Ascending aorta (tissue), 2 donors: Measurements from ENCODE around the gene BLCAP. TPM values are rescaled to one million over a fixed set of nuclear protein-coding genes. Genes with fewer than 3 reads are reported as not detected.

Source experiments
- DNase-seq, 2 donors: peaks; one replicate each; pipeline ENCODE4 v3.0.0-alpha.2; 2019; ENCODE audit warnings: low spot score in 2 of 2
- H3K27ac ChIP-seq, 2 donors: fragments of 200-600 bp; sonication (generic); one replicate each; pipeline ENCODE4 v1.5.1; 2016 to 2017; ENCODE audit warnings: mild to moderate bottlenecking in 1 of 2
- H3K27me3 ChIP-seq: fragments of 200-600 bp; sonication (generic); one replicate; pipeline ENCODE4 v1.5.1; 2017
- H3K36me3 ChIP-seq, 2 donors: fragments of 200-600 bp; sonication (generic); one replicate each; pipeline ENCODE4 v1.5.1; 2016
- H3K4me1 ChIP-seq, 2 donors: fragments of 200-600 bp; sonication (generic); one replicate each; pipeline ENCODE4 v1.5.1; 2016 to 2017; ENCODE audit warnings: mild to moderate bottlenecking in 1 of 2
- H3K4me3 ChIP-seq, 2 donors: fragments of 200-600 bp; sonication (generic); one replicate each; pipeline ENCODE4 v1.5.1; 2016 to 2017; ENCODE audit warnings: mild to moderate bottlenecking in 1 of 2
- H3K9me3 ChIP-seq, 2 donors: fragments of 200-600 bp; sonication (generic); one replicate each; pipeline ENCODE4 v1.5.1; 2016
- CTCF ChIP-seq, 3 experiments: fragments of 200-600 bp in 2 of 3; fragments of 450-650 bp in 1 of 3; sonication (generic) in 2 of 3; IDR thresholded peaks; one replicate each; pipeline ENCODE4 v1.5.1; 2016 to 2019; ENCODE audit warnings: antibody characterized with exemption in 3 of 3, mild to moderate bottlenecking in 1 of 3, moderate library complexity in 1 of 3
- intact Hi-C: fragments of 100-400 bp; cut with DNase I; formaldehyde crosslinking; loops from one replicate; pipeline ENCODE4 v1.15.1; 2023
- total RNA-seq: library from RNA; depleted of rRNA; stranded (reverse); fragments of >200 nt; gene quantifications from one replicate; pipeline ENCODE4 v1.1.0, GENCODE V29; 2016

BLCAP gene
- total RNA-seq, 1 donor from 2014 or later, result 43.9 TPM

GRCh38 chr20:37510226-37510625 lies 17.4 kb downstream of the BLCAP start:
- no peak for DNase-seq
- H3K36me3 ChIP-seq, result peaks cover 14 to 25% of the 10 kb centered on the region in 2 donors

GRCh38 chr20:37506152-37506725 lies 21.4 kb downstream of the BLCAP start:
- Histone ChIP-seq H3K27ac (no peak overlapping the region), H3K36me3 (peaks cover 6 to 7% of the 10 kb centered on the region in 2 donors), H3K27me3 (no peaks in the 10 kb centered on the region), H3K4me3 (no peak overlapping the region), H3K9me3 (no peaks in the 10 kb centered on the region), H3K4me1 (no peaks in the 10 kb centered on the region)
- intact Hi-C loops, result no loop called here
- DNase-seq, result no peak
- no peak for TF ChIP-seq CTCF (IDR thresholded peaks at IDR 0.05)

More at GRCh38 chr20:37510226-37510625, 17.4 kb downstream of the BLCAP start:
- TF ChIP-seq CTCF (IDR thresholded peaks at IDR 0.05), result no peak
- H3K27me3 ChIP-seq, result no peaks in the 10 kb centered on the region
- no peaks in the 10 kb centered on the region for H3K4me1 ChIP-seq
- H3K4me3 ChIP-seq, result no peak overlapping the region
- intact Hi-C loops, result no loop called here
- H3K9me3 ChIP-seq, result no peaks in the 10 kb centered on the region
- no peak overlapping the region for H3K27ac ChIP-seq

GRCh38 chr20:37505263-37506151 lies 22.2 kb downstream of the BLCAP start:
- intact Hi-C loops, result no loop called here
- H3K36me3 ChIP-seq, result peaks cover 0 to 3% of the 10 kb centered on the region in 2 donors
- no peaks in the 10 kb centered on the region for H3K4me1 ChIP-seq
- TF ChIP-seq CTCF (IDR thresholded peaks at IDR 0.05), result no peak
- H3K27ac ChIP-seq, result no peak overlapping the region
- H3K27me3 ChIP-seq, result no peaks in the 10 kb centered on the region
- no peak overlapping the region for H3K4me3 ChIP-seq
- no peaks in the 10 kb centered on the region for H3K9me3 ChIP-seq
- DNase-seq, result no peak

GRCh38 chr20:37504404-37505096 lies 23.1 kb downstream of the BLCAP start:
- Histone ChIP-seq H3K27me3 (no peaks in the 10 kb centered on the region), H3K36me3 (no peaks in the 10 kb centered on the region), H3K4me3 (no peak overlapping the region), H3K27ac (no peak overlapping the region), H3K9me3 (no peaks in the 10 kb centered on the region), H3K4me1 (no peaks in the 10 kb centered on the region)
- intact Hi-C loops, result no loop called here
- DNase-seq, result no peak
- TF ChIP-seq CTCF (IDR thresholded peaks at IDR 0.05), result no peak

- no peak for DNase-seq
- Histone ChIP-seq H3K27me3 (no peaks in the 10 kb centered on the region), H3K36me3 (no peaks in the 10 kb centered on the region), H3K4me1 (no peaks in the 10 kb centered on the region), H3K9me3 (no peaks in the 10 kb centered on the region), H3K4me3 (no peak overlapping the region), H3K27ac (no peak overlapping the region)
- TF ChIP-seq CTCF (IDR thresholded peaks at IDR 0.05), result no peak
- intact Hi-C loops, result no loop called here
These were observed 24.3 kb downstream of the BLCAP start for GRCh38 chr20:37503256-37503927.
